ENCODE results near the gene FBRS.

DNA sequence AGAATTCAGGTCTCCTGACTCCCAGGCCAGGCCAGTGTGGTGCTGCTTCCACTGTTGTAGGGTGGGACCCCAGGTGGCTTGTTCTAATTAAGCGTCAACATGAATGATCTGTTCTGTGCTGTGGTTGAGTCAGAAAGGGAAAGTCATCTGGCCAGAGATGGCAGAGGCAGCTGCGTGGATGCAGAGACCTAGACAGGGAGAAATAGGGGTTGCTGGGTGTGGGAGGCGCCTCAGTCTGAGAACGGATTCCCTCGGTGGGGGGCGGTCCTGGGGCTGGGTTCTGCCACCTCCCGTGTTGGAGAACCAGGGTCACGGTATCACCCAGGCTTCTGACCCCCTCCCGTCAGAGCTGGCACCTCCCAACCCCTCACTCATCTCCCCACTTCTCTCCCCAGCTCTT lies 5.6 kb downstream of the FBRS start:
- TF ChIP-seq, protein P1, sequence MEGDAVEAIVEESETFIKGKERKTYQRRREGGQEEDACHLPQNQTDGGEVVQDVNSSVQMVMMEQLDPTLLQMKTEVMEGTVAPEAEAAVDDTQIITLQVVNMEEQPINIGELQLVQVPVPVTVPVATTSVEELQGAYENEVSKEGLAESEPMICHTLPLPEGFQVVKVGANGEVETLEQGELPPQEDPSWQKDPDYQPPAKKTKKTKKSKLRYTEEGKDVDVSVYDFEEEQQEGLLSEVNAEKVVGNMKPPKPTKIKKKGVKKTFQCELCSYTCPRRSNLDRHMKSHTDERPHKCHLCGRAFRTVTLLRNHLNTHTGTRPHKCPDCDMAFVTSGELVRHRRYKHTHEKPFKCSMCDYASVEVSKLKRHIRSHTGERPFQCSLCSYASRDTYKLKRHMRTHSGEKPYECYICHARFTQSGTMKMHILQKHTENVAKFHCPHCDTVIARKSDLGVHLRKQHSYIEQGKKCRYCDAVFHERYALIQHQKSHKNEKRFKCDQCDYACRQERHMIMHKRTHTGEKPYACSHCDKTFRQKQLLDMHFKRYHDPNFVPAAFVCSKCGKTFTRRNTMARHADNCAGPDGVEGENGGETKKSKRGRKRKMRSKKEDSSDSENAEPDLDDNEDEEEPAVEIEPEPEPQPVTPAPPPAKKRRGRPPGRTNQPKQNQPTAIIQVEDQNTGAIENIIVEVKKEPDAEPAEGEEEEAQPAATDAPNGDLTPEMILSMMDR (IDR thresholded peaks at IDR 0.05) = no peak
- TF ChIP-seq POLR2A (IDR thresholded peaks at IDR 0.05) = no peak

Data from right lobe of liver (tissue), 4 donors.